ENCODE data around the gene RIPK1.
"Not testable (repeated sequence)": the region's sequence is repeated elsewhere in the genome, so short reads cannot be mapped to it uniquely, and the experiment has no call there.

The RIPK1 gene

GRCh38 chr6:3023663-3024483 lies 44.4 kb upstream of the RIPK1 start:
- Histone ChIP-seq H3K36me3 (replicated peaks) (peaks cover 3% of the 10 kb centered on the region), H3K27ac (peak overlapping the region; percentile 88), H3K27me3 (replicated peaks) (no peaks in the 10 kb centered on the region), H3K4me3 (ENCODE audit: low read depth, low read length) (peak overlapping the region; percentile 43)
- DNase-seq, result peak; percentile 91
- in situ Hi-C loops (cut with HindIII; ENCODE audit: low pct_ligation_motif_present, low sequenced_read_pairs), result no loop called here
- no peak for TF ChIP-seq CTCF (IDR thresholded peaks at IDR 0.05; ENCODE audit: low read depth, low read length, missing control alignments)

GRCh38 chr6:3026791-3027626 lies 41.3 kb upstream of the RIPK1 start:
- Histone ChIP-seq H3K27ac (no peak overlapping the region), H3K27me3 (replicated peaks) (no peaks in the 10 kb centered on the region), H3K4me3 (ENCODE audit: low read depth, low read length) (no peak overlapping the region), H3K36me3 (replicated peaks) (no peaks in the 10 kb centered on the region)
- no peak for DNase-seq
- TF ChIP-seq CTCF (IDR thresholded peaks at IDR 0.05; ENCODE audit: low read depth, low read length, missing control alignments), result no peak
- in situ Hi-C loops (cut with HindIII; ENCODE audit: low pct_ligation_motif_present, low sequenced_read_pairs), result no loop called here

- H3K27me3 ChIP-seq (replicated peaks); H3K27ac ChIP-seq; H3K4me3 ChIP-seq (ENCODE audit: low read depth, low read length); in situ Hi-C loops (cut with HindIII; ENCODE audit: low pct_ligation_motif_present, low sequenced_read_pairs); DNase-seq; H3K36me3 ChIP-seq (replicated peaks): not testable (repeated sequence)
Observed at GRCh38 chr6:3028156-3028555, 40.1 kb upstream of the RIPK1 start.

- no peaks in the 10 kb centered on the region for H3K27me3 ChIP-seq (replicated peaks)
- no peak overlapping the region for H3K4me3 ChIP-seq (ENCODE audit: low read depth, low read length)
- TF ChIP-seq CTCF (IDR thresholded peaks at IDR 0.05; ENCODE audit: low read depth, low read length, missing control alignments), result no peak
- no peaks in the 10 kb centered on the region for H3K36me3 ChIP-seq (replicated peaks)
- H3K27ac ChIP-seq, result no peak overlapping the region
- DNase-seq, result no peak
- in situ Hi-C loops (cut with HindIII; ENCODE audit: low pct_ligation_motif_present, low sequenced_read_pairs), result no loop called here
Observed at GRCh38 chr6:3031857-3032640, 36.2 kb upstream of the RIPK1 start.

GRCh38 chr6:3032986-3033385 lies 35.3 kb upstream of the RIPK1 start:
- H3K36me3 ChIP-seq (replicated peaks), result no peaks in the 10 kb centered on the region
- no peak overlapping the region for H3K4me3 ChIP-seq (ENCODE audit: low read depth, low read length)
- DNase-seq, result peak; percentile 12
- no peak for TF ChIP-seq CTCF (IDR thresholded peaks at IDR 0.05; ENCODE audit: low read depth, low read length, missing control alignments)
- no peaks in the 10 kb centered on the region for H3K27me3 ChIP-seq (replicated peaks)
- in situ Hi-C loops (cut with HindIII; ENCODE audit: low pct_ligation_motif_present, low sequenced_read_pairs), result no loop called here
- no peak overlapping the region for H3K27ac ChIP-seq

- Histone ChIP-seq H3K27ac (no peak overlapping the region), H3K4me3 (ENCODE audit: low read depth, low read length) (no peak overlapping the region), H3K27me3 (replicated peaks) (no peaks in the 10 kb centered on the region), H3K36me3 (replicated peaks) (no peaks in the 10 kb centered on the region)
- DNase-seq, result no peak
- no peak for TF ChIP-seq CTCF (IDR thresholded peaks at IDR 0.05; ENCODE audit: low read depth, low read length, missing control alignments)
- in situ Hi-C loops (cut with HindIII; ENCODE audit: low pct_ligation_motif_present, low sequenced_read_pairs), result no loop called here
Observed at GRCh38 chr6:3033652-3034051, 34.6 kb upstream of the RIPK1 start.

Data from brain microvascular endothelial cell (primary cell).